ENCODE results near the gene GFER.

Gene GFER

DNA sequence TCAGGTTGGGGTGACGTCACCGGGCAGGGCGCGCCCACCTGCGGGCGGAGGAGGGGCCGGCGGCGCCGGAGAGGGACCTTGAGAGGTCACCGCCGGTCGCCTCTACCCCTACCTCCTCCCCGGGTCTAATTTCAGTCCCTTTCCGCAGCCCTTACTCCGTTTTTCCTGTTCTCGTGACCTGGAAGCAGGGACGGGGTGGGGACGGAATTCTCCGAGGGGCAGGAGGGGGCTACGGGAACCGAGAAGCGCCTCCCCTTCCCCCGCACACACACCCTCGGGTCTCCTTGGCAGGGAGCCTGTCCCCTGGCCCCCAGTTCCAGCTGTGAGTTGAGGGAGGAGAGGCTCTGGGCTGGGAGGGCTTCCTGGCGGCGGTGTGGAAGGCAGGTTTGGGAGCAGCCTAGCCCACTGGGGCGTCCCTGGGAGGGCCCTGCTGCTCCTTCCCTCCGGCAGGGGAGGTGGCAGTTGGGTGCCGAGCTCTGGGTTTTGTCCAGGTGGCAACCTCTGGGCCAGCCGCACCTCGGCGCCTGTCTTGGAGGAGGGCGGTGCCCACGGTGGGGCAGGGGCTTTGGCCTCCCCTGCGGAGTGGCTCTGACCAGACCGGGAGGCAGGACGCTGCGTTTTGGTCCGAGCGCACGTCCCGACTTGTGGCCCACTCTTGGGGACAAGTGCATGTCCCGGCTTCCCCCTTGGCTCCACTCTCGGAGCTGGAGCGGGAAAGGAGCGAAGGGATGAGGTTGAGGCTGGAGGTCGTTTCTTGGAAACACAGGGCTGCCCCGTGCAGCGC lies 6.5 kb downstream of the GFER start:
- DNase-seq, result no peak

- DNase-seq, result no peak
Observed at GRCh38 chr16:1991135-1991551, 7.2 kb downstream of the GFER start.

- no peak for DNase-seq
Observed at GRCh38 chr16:1991588-1991947, 7.6 kb downstream of the GFER start.

- DNase-seq, result peak; percentile 89
Observed at GRCh38 chr16:1991948-1992703, 8.1 kb downstream of the GFER start.

DNA sequence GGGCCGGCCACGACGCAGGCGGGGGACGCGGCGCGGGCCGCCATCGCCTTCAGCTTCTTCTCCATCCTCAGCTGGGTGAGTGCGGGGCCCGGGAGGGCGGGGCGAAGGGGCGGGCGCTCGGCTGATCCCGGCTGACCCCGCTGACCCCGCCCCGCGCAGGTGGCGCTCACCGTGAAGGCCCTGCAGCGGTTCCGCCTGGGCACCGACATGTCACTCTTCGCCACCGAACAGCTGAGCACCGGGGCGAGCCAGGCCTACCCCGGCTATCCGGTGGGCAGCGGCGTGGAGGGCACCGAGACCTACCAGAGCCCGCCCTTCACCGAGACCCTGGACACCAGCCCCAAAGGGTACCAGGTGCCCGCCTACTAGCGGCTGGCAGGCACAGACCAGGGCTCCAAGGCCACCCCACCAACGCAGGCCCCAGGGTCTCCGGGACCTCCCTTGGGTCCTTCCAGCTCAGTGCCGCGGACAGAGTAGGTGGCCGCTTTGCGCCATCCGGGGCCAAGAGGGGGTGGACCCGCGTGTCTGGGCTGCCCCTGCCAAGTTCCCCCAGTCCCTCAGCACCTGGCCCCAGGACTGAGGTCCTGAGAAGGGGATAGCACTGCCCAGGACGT lies 8.8 kb downstream of the GFER start:
- no peak for DNase-seq

- DNase-seq, result peak; percentile 30
Observed at GRCh38 chr16:1993731-1994131, 9.7 kb downstream of the GFER start.

DNA sequence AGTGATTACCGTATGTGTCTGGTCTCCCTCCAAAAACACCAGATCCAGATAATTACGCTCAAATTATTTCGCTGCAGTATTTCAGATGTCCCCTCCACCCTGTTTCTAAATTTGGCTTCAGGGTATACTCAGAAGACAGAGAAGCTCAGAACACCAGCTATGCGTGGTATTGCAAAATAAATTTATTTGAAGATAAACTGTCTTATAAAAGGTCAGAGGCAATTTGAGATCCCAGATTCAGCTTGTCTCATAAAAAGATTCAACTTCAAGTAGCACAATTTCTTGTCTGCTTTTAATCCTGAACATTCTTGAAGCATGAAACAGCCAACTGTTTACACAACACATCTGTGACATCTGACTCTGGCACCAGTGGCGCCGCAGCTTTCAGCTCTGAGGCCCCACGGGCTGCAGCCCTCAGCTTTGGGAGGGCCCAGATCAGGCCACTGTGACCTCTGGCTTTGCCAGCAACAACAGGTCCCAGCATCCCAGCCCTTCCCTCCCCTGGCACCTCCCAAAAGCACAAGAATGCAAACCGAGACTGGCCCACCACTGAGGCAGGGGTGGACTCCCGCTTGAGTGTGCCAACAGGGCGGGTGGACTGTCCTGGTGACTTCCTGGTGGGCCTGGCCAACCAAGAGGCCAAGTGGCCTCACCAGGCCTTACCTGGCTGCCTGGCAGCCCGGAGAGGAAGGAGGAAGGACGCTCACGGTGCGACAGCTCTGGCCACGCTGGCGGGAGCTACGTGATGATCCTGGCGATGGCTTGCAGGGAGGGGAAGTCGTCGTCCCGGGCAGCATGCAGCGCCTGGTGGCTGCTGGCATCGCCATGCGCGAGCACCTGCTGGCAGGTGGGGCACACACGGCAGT lies 13.7 kb downstream of the GFER start:
- DNase-seq, result no peak

DNA sequence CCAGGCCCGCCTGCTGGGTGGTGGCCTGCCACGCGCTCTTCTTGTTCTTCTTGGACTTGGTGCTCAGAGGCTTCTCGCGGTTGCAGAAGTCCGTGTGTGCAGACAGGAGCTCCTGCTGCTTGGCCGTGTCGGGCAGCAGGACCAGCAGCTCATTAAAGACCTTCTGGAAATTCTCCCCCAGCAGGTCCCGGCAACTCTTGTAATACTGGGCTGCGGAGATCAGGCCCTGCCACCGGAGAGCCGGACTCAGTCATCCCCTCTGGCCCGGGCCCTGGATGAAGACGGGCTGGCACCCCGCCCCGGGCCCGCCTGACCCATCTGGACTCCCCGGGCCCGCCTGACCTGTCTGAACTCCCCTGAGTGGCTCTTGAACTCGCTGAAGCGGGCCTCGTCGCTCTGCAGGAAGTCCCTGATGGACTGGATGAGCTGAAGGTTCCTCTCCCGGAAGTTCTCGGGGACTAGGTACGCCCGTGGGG lies 14.4 kb downstream of the GFER start:
- no peak for DNase-seq

DNA sequence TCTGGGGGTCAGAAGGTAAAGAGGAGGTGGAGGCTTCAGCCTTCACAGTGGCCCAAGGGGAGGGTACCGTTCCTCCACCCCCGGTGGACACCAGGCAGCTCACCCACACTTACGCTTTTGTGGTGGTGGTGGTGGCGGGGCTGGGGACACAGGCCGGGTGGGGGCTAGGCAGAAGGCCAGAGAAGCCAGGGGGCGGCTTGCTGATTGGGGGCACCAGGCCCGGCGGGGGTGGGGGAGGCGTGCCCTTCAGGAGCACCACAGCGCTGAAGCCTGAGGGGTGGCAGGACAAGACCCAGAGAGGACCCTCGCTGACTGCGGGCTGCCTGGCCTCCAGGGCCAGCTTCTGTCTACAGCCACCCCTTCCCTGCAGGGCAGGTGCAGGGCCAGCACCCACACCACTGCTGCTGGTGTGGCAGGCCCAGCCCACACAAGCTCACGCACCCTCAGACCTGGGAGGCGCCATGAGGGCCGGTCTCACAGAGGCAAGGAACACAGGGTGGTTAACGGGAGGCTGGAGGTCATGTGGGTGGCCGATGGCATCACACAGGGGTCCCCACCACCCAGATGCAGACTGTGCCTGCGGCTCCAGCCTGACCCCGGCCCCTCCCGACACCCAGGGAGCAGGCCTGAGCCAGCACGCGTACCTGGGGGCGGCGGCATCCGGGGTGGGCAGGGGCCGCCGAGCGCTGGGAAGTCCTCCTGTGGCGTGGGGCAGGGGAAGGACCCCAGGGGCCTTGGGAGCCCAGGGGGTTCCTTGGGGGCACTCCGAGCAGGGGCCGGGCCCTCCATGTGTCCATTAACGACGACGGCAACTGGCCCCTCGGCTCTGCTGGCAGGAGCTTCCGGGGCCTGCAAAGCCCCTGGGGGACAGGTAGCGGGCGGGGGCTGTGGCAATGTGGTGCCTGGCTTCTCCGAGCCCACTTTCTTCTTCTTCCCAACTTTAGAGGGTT lies 15.1 kb downstream of the GFER start:
- DNase-seq, result no peak

DNA sequence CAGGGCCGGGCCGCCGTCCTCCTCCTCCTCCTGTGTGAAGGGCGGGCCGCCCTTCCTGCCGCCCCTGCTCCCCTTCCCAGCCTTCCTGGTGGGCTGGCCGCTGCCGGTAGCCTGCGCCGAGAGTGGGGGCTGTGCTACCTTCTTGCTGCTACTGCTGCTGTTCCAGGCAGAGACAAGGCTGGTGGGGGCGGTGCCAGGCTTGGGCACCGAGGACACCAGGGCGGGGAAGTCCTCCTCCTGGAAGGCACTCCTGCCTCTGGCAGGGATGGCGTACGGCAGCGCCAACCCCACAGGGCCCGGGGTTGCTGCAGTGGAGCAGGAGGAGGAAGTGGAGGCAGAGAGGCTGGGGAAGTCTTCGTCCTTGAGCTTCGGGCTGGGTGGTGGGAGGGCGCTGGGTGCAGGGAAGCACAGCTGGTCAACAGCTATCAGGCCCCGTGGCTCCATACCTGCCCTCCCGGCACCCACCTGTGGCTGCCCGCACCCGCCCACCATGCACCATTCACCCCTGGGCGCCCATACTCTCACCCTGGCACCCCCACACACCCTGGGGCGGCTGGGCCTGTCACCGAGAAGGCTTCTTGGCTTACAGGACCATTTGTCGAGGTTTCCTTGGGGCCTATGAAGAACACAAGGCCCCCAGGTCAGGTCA lies 16.0 kb downstream of the GFER start:
- no peak for DNase-seq

DNA sequence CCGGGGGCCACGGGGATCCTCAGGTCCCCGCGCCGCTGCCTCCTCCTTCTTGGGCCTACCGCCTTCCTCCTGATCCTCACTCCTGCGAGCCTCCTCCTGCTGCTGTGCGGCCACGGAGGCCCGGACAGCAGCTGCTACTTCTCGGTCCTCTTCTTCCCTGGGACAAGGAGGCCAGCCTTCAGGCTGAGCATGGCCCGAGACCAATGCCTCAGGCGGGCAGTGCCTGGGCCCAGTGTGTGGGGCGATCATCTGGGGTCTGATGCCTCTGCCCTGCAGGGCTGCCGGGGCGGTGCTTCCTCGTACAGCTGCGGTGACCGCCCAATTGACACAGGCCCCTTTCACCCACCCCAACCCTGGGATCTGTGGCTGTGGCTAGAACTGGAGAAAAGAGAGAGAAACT lies 17.0 kb downstream of the GFER start:
- DNase-seq, result no peak

DNA sequence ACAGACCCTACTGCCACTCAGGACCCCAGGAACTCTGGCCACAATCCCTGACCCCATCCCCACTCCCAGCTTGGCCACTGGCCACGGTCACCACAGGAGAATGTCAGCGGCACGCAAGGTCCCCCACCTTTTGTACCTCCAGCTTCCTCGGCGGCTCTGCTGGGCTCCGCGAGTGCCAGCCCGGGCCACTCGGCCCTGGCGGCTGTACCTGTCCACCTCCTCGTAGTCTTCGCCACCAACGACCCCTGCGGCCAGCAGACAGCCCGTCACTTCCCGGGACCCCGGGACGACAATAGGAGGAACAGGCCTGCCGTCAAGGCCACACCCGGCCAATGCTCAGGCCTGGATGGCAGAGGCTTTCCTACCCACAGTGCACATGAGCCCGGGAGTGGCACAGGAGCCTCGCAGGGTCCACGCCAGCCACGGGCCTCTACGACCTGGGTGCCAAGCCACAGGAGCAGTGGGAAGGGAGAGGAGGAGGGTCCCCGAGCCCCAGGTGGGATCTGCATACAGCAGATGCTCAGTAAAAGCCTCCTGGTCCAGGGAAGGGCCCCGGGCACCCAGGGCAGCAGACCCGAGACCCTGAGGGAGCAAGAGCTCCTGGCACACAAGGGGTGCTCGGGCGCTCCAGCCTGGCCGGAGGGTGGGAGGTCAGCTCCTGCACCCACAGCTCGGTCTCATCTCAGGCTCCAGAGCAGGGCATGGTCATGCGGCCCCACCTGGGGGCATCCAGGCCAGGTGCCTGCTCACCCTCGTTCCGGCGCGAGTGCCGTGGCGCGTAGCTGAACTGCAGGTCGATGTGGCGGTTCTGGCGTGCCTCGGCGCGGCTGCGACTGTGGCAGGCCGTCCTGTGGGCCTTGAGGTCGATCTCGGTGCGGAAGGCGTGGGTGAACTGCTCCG lies 17.7 kb downstream of the GFER start:
- DNase-seq, result no peak

- DNase-seq, result no peak
Observed at GRCh38 chr16:2002406-2003230, 18.6 kb downstream of the GFER start.

DNA sequence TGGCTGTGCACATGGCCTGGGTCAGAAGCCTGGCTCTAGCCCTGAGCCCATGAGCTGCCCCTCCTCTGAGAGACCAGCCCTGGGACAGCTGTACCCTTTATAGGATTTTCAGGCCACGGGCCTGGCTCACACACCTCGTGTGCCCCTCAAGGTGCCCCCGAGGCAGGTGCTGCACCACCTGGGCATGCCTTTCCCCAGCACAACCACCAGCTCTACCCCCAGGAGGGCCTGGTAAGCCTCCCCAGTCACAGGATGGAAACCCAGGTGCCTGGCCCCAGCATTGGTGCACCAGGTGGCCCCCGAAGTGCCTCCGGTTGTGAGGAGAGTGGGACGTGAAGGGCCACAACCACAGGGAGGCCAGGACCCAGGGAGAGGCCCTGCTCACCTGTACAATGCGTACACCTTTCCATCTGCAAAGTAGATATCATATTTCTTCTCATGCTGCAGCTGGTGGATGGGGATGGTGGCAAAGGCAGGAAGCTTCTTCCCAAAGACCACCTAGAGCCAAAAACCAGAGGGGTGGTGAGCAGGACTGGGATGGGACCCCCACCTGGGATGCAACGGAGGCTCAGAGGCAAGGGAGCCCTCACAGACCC lies 19.3 kb downstream of the GFER start:
- no peak for DNase-seq

GRCh38 chr16:2003827-2004641 lies 20.0 kb downstream of the GFER start:
- peak; percentile 83 for DNase-seq

DNA sequence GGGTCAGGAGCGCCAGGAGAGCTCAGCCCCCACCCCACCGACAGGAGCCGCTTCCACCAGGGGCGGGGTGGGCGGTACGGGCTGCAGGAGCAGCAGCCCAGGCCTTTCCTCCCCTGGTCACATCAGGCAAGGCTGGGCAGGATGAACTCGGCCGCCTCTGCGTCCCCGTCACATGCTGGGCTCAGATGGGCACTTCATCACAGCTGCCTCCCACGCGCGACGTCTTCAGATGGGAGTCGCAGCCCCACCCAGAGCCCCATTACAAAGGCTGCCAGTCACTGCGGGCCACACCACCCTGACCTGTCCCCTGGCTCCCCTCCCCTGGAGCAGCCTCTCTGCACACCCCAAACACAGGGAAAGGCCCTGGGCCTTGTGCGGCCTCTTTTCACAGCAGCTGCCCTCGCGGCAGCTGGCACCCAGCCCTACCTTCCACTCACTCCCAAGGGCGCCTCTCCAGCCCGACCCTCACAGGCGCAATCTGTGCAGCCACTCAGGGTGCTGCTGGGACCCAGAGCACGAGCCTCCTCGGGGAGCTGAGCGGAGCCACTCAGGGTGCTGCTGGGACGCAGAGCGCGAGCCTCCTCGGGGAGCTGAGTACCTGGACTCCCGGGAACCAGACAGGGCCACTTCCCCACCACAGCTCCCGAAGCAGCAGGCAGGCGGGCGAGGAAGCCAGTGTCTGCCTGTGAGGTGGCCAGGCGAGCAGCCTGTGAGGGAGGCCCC lies 21.0 kb downstream of the GFER start:
- DNase-seq, result no peak

DNA sequence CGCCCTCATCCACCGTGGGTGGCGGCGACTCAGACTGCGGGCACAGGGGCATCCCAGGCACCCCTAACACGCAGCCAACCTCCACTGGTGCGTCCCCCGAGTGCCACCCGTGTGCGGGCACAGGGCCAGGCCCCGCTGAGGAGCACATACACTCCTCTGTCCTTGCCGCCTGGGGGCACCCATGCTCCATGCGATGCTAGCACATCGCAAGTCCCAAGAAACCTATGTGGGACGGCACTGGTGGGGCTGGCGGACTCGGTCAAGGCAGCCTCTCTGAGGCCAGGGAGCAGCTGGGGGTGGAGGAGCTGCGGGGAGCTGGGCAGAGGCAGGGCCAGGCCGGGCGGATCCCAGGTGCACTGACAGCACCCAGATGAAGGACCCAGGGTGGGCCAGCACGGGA lies 21.7 kb downstream of the GFER start:
- no peak for DNase-seq

Data from fibroblast of skin of back (primary cell).